Activated naive CD8-positive, alpha-beta T cell treated with anti-CD3 and anti-CD28 coated beads, Interleukin-2, amount 10 ng/mL, durations not matched to agents 7 days and 5 days (primary cell): Measurements from ENCODE around the gene HTR3D. TPM values are rescaled to one million over a fixed set of nuclear protein-coding genes. Genes with fewer than 3 reads are reported as not detected.

Experiments
- total RNA-seq, 2 experiments: library from RNA; stranded (reverse); gene quantifications; one replicate each; pipeline ENCODE4 v1.2.3, GENCODE V29; 2021

HTR3D gene
- total RNA-seq, 2 experiments from 2014 or later: not detected

Other genes starting within 250 kb of the HTR3D start
- gene MAP6D1, start 206.2 kb upstream of the HTR3D start, total RNA-seq: 1 to 10 TPM; 1.6 to 2.7 TPM
- 10 to 100 TPM; 37.4 to 45.5 TPM for gene PARL, start 146.9 kb upstream of the HTR3D start, total RNA-seq
- 10 to 100 TPM; 25.1 to 25.6 TPM for gene ABCC5, start 13.9 kb upstream of the HTR3D start, total RNA-seq
- gene HTR3C, start 21.3 kb downstream of the HTR3D start, total RNA-seq: not detected
- not detected for gene HTR3E, start 65.3 kb downstream of the HTR3D start, total RNA-seq
- gene EIF2B5, start 103.6 kb downstream of the HTR3D start, total RNA-seq: 10 to 100 TPM; 54.7 to 61.8 TPM
- 10 to 100 TPM; 39.9 to 41.0 TPM for gene DVL3, start 123.6 kb downstream of the HTR3D start, total RNA-seq
- gene AP2M1, start 143.1 kb downstream of the HTR3D start, total RNA-seq: 100 to 1,000 TPM; 210 to 213 TPM
- 10 to 100 TPM; 68.6 to 76.3 TPM for gene ABCF3, start 154.5 kb downstream of the HTR3D start, total RNA-seq
- gene VWA5B2, start 197.8 kb downstream of the HTR3D start, total RNA-seq: under 1 TPM in 1 of 2 experiments, not detected in 1; 0.25 TPM
- gene ALG3, start 217.2 kb downstream of the HTR3D start, total RNA-seq: 10 to 100 TPM; 38.8 to 38.9 TPM
- gene EEF1AKMT4, start 217.9 kb downstream of the HTR3D start, total RNA-seq: 1 to 10 TPM; 2.5 to 3.3 TPM
- gene CAMK2N2, start 229.8 kb downstream of the HTR3D start, total RNA-seq: not detected
- gene ECE2, start 244.3 kb downstream of the HTR3D start, total RNA-seq: not detected